ENCODE measurements around the gene VSTM4. TPM values are rescaled to one million over a fixed set of nuclear protein-coding genes. Genes with fewer than 3 reads are reported as not detected.

The VSTM4 gene
- total and polyA plus RNA-seq, 9 of the 15 experiments (the other 6 are each of a cell fraction or from before 2014, with no cell fraction given), result 1.0 to 7.9 (median 3.0) TPM

- Histone ChIP-seq H3K36me3 (ENCODE audit: control insufficient read depth, insufficient read depth, low read length) (no peaks in the 10 kb centered on the region), H3K4me1 (replicated peaks in 1 of 2; ENCODE audit: control insufficient read depth in 2 of 2, insufficient read depth in 2 of 2, low read length in 2 of 2) (peaks cover 3 to 9% of the 10 kb centered on the region in 2 experiments; a peak in 2 of 5 replicates), H3K9me3 (replicated peaks; ENCODE audit: control insufficient read depth, insufficient read depth, low read depth, low read length) (peaks cover 5% of the 10 kb centered on the region; the same call in 1 of the 2 replicates), H3K79me2 (ENCODE audit: control insufficient read depth, insufficient read depth, low read length) (no peaks in the 10 kb centered on the region), H3K4me3 (no peak overlapping the region), H3K9me1 (ENCODE audit: control insufficient read depth, insufficient read depth, low read length) (no peaks in the 10 kb centered on the region), H3K27ac (ENCODE audit: extremely low read depth, low read depth, low read length) (no peak overlapping the region), H4K20me1 (replicated peaks; ENCODE audit: control insufficient read depth, insufficient read depth, low read length) (no peaks in the 10 kb centered on the region), H3K27me3 (ENCODE audit: control insufficient read depth in 2 of 2, insufficient read depth in 2 of 2, low read length in 2 of 2) (peaks cover 16 to 23% of the 10 kb centered on the region in 2 experiments), H3K4me2 (ENCODE audit: insufficient read depth, low read length) (no peak overlapping the region), H2AFZ (ENCODE audit: low read depth, low read length) (0 out of 2 replicates have a peak overlapping the region, but pooled peaks have one; percentile 49), H3K9ac (ENCODE audit: insufficient read depth in 1 of 2, low read depth in 2 of 2, low read length in 2 of 2) (no peak overlapping the region)
- in situ Hi-C loops (cut with MboI), result no loop called here
- WGBS (ENCODE audit: insufficient coverage, low coverage, missing lambda C conversion rate), result 76% methylated on average over 2 of the region's 2 CpGs
- TF ChIP-seq, protein P1, sequence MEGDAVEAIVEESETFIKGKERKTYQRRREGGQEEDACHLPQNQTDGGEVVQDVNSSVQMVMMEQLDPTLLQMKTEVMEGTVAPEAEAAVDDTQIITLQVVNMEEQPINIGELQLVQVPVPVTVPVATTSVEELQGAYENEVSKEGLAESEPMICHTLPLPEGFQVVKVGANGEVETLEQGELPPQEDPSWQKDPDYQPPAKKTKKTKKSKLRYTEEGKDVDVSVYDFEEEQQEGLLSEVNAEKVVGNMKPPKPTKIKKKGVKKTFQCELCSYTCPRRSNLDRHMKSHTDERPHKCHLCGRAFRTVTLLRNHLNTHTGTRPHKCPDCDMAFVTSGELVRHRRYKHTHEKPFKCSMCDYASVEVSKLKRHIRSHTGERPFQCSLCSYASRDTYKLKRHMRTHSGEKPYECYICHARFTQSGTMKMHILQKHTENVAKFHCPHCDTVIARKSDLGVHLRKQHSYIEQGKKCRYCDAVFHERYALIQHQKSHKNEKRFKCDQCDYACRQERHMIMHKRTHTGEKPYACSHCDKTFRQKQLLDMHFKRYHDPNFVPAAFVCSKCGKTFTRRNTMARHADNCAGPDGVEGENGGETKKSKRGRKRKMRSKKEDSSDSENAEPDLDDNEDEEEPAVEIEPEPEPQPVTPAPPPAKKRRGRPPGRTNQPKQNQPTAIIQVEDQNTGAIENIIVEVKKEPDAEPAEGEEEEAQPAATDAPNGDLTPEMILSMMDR (IDR thresholded peaks at IDR 0.05 in 2 of 3, conservative IDR thresholded peaks at IDR 0.05 in 1 of 3; ENCODE audit: insufficient read depth in 2 of 3, low read depth in 1 of 3, low read length in 3 of 3), result 0 out of 6 replicates have a peak, but pooled peaks of 1 of the 3 experiments have one; percentile 7
- TF ChIP-seq RFX1 (IDR thresholded peaks at IDR 0.05), result no peak
- no peak for TF ChIP-seq CEBPB (tag; IDR thresholded peaks at IDR 0.05)
- FAIRE-seq, result no peak
- no peak for DNase-seq (ENCODE audit: extremely low read depth in 1 of 4, low spot score in 3 of 4)
- ChIA-PET POLR2A (interaction anchor here (1.1 kb wide), 1 partner anchor 14 kb away, joined by 5 read pairs; no protein-coding TSS in a partner anchor), CTCF (ENCODE audit: low intra/inter-chr PET ratio) (no interaction called here)
- no peak for ATAC-seq
- intact Hi-C loops (cut with micrococcal nuclease), result no loop called here
- no TSS peak for BruUV-seq (replicated peaks)
Observed at GRCh38 chr10:49132362-49132737, 17.0 kb upstream of the VSTM4 start.
